HG02571 (cell line): ENCODE results near the gene TMA7.

Source experiments
- ATAC-seq: cut with Tn5 transposase; IDR thresholded peaks from one replicate; pipeline ENCODE4 v1.9.1; 2021; ENCODE audit warnings: mild to moderate bottlenecking, moderate library complexity; ENCODE audit not compliant: unreplicated experiment

TMA7 gene

DNA sequence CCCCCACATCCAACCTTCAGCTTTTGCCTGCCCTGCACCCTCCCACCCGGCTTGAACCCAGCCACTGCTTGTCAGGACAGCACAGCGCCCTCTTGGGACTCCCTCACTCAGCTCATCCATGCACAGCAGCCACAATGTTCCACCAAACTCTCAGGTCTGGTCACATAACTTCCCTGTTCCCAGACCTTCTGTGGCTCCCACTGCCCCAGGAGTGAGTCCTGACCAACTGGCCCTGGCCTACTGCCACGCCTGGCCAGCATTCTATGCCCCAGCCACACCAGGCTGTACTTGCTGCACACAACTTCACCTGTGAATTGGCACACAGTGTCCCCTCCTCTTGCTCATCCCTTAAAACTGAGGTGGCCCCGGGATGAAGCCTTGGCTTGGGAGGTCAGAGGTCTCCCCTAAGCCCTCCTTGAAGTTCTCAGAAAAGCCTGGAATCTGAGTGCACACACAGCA is 31.2 kb upstream of the TMA7 start:
- no peak for ATAC-seq

DNA sequence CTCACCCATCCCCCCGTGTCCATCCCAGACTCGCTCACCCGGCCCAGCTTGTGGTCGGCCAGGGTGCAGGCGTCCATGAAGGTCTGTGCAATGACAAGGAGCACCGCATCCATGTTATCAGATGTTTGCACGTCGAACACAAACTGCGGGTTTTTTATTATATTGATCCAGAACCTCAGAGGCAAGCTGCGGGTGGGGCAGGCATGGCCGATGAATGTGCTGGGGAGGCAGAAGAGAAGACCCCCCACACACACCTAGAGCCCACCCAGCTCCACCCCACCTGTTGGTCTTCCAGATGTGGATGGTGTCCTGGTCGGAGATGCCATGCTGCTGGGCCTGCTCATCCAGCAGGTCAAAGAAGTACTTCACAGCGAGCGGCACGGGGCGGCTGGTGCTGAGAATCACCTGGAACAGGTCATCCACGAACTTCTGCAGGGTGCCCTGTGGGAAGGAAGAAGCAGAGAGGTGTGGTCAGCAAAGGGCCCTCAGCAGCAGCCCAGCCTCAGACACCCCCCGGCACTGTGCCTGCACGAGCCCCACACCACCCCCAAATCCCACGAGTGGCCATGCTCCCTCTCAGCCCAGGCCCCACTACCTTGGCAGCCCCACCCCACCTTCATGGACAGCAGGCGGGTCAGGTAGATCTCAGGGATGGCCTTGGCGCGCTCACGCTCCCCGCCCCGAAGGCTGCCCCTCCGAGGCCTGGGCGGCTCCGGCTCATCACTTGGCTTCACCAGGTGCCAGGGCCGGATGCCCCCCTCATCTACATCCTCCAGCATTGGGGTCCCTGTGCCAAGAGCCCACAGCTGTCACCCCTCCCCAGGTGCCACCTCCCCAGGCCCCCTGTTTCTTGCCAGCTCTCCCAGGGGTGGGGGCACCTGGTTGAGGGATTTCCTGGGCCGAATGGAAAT is 30.5 kb upstream of the TMA7 start:
- no peak for ATAC-seq

- ATAC-seq: no peak
Observed at GRCh38 chr3:48410205-48411040, 29.6 kb upstream of the TMA7 start.

DNA sequence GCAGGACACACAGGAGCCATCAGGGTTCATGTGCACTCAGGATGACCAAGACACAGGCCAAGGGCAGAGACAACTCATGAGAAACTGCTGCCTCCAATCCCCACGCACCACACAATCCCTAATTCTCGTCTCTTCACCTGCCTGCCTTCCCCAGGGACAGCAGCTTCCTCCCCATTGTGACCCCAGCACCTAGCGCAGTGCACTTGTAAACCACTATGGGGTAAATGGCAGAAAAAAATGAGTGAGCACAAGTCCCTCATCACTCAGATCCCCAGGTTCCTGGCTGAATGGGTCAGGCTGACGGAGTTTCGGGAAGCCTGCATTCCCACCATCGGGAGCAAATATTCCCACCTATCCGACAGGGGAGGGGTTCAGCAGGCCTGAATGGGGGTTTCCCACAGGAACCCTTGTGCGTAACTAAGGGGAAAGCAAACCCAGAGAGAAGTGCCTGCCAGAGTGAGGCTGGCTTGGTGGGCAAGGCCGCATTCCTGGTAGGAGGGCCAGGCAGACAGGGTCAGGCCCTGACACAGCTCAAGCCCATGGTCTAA is 28.9 kb upstream of the TMA7 start:
- no peak for ATAC-seq

GRCh38 chr3:48411606-48412374 is 28.3 kb upstream of the TMA7 start:
- ATAC-seq: no peak

DNA sequence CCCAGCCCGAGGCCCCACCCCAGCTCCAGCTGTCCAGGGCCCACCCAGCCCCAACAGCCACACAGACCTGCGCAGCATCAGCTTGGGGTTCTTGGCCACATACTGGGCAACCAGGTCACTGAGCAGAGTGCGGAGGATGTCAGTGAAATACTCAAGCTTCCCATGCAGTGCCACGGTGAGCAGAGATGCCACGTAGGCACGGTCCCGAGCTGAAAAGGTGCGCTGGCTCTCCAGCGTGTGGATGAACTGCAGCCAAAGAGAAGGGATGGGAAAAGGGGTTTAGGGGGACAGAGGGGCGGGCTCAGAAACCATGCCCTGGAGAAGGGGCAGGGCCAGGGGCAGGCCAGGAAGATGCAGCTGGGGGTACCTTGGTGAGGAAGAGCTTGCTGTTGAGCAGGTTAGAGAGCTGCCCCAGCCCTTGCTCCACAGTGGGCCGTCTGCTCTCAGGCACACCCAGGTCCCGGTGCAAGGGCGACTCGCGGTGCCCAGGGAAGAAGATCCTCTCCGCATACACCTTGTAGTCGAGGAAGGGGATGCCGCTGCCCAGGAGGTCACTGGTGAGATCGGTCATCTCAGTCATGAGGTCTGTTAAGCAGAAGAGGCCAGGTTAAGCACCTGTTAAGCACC is 27.6 kb upstream of the TMA7 start:
- no peak for ATAC-seq

- ATAC-seq: no peak
Observed at GRCh38 chr3:48413086-48413485, 27.0 kb upstream of the TMA7 start.

- no peak for ATAC-seq
Observed at GRCh38 chr3:48413611-48414010, 26.4 kb upstream of the TMA7 start.

- no peak for ATAC-seq
Observed at GRCh38 chr3:48414376-48415250, 25.4 kb upstream of the TMA7 start.

- ATAC-seq: no peak
Observed at GRCh38 chr3:48415251-48415953, 24.7 kb upstream of the TMA7 start.

DNA sequence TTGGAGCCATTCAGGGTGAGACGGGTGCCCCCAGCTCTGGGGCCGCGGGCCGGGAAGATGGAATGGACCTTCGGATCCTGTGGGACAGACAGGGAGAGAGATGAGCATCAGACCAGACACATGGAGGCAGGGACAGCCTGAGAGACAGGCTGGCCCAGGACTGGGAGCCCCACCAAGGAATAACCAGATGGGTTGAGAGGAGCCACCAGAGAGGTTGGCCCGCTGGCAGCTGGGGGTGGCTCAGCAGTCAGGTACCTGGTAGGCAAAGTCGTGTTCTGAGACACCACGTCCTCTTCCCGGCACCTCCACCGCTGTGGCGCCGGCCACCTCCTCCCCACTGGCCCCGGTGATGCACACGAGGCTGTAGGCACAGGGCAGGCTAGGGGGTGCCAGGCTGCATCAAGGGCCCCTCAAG is 24.0 kb upstream of the TMA7 start:
- no peak for ATAC-seq

DNA sequence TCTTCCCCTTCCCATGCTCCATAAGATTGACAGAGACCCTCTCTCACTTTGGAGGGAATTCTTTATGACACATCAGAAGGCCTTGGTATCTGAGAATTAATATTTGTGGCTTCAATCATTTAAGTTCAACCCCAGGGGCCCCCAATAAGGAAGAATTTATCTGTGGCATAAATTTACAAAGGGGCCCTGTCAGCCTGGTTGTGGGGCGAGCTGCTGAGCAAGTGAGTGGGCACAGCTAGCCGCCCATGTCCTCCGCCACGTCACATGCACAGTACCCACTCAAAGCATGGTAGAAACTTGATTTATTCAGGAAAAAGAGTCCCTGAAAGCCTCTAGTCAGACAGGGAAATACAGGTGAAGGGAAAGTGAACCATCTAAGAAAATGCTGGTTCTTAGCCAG is 23.5 kb upstream of the TMA7 start:
- no peak for ATAC-seq

- ATAC-seq: no peak
Observed at GRCh38 chr3:48417529-48418108, 22.4 kb upstream of the TMA7 start.

GRCh38 chr3:48418140-48418539 is 21.9 kb upstream of the TMA7 start:
- ATAC-seq: no peak

DNA sequence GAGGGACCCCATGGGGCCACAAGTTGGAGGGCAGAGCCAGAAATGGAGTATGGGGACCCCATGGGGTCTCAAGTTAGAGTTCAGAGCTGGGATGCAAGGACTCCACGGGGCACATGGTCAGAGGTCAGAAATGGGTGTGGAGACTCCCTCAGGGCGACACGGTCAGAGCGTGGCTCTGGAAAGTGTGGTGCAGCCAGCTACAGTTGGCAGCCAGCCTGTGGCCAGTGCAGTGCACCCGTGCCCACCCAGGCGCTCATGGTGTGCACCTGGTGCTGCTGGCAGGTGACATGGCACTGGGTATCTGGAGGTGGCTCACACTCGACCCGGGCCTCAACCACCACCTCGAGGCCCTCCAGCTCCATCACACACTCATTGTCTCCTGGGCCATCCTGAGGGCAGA is 21.4 kb upstream of the TMA7 start:
- no peak for ATAC-seq

DNA sequence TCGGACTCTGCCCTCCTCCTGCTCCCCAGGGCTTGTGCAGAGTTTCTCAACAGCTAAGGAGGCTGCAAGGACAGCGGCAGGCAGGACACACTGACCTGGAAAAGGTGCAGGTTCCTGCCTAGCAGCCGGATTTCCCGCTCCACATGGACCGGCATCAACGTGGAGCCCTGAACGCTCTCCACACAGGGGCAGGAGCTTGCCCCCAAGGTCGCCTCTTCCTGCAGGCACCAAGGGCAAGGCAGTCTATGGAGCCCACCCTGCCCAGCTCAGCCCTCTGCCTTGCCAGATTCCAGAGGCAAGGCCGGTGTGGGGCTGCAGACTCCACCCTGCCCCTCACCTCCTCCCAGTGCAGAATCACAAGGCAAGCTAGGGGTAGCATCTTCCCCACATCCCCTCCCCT is 20.9 kb upstream of the TMA7 start:
- ATAC-seq: no peak

GRCh38 chr3:48419597-48419996 is 20.5 kb upstream of the TMA7 start:
- ATAC-seq: no peak

DNA sequence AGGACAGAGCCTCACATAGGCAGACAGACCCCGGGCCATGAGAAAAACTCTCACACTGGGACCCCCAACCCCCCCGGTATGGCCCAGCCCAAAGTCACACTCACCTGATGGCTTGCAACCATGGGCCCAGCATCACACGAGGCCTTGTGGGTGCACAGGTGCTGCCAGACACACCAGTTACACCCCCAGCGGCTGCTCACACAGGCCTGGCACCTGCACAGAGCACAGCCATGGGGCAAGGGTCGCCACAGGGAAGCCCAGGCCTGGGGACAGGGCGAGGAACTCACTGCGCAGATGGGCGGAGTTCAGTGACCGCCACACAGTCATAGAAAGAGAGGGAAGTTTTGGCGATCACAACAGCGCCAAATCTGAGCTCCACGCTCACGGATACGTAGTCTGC is 19.5 kb upstream of the TMA7 start:
- ATAC-seq: no peak
